LoVo (cell line): ENCODE measurements around the gene MAP3K6.

Experiments
- DNase-seq: peaks from one replicate; pipeline ENCODE4 v3.0.0-alpha.2; 2016; ENCODE audit warnings: low spot score

The MAP3K6 gene

GRCh38 chr1:27374362-27375086 lies 7.8 kb upstream of the MAP3K6 start, which contains the start of gene FCN3:
Gene FCN3 (minus strand): TSS chr1:27374824. CDS start chr1:27374818, 6 bp downstream.
- no peak for DNase-seq

- no peak for DNase-seq
Observed at GRCh38 chr1:27372808-27373690, 6.3 kb upstream of the MAP3K6 start.

GRCh38 chr1:27372022-27372807 lies 5.5 kb upstream of the MAP3K6 start:
- no peak for DNase-seq

- no peak for DNase-seq
Observed at GRCh38 chr1:27368869-27369582, 2.3 kb upstream of the MAP3K6 start.

- no peak for DNase-seq
Observed at GRCh38 chr1:27367160-27367650, 444 bp upstream of the MAP3K6 start.

GRCh38 chr1:27366113-27366410 lies 699 bp downstream of the MAP3K6 start:
- peak; percentile 60 for DNase-seq

- DNase-seq, result peak; percentile 87
Observed at GRCh38 chr1:27365372-27366112, 1.2 kb downstream of the MAP3K6 start.

- DNase-seq, result no peak
Observed at GRCh38 chr1:27364696-27365371, 1.9 kb downstream of the MAP3K6 start.

GRCh38 chr1:27363766-27364695 lies 2.7 kb downstream of the MAP3K6 start:
- DNase-seq, result no peak

GRCh38 chr1:27361553-27361952 lies 5.2 kb downstream of the MAP3K6 start:
- no peak for DNase-seq

- DNase-seq, result no peak
Observed at GRCh38 chr1:27361044-27361402, 5.7 kb downstream of the MAP3K6 start.

- no peak for DNase-seq
Observed at GRCh38 chr1:27360159-27361043, 6.4 kb downstream of the MAP3K6 start.

- no peak for DNase-seq
Observed at GRCh38 chr1:27359822-27360158, 7.0 kb downstream of the MAP3K6 start.

- DNase-seq, result no peak
Observed at GRCh38 chr1:27358928-27359313, 7.8 kb downstream of the MAP3K6 start.

- no peak for DNase-seq
Observed at GRCh38 chr1:27358038-27358927, 8.5 kb downstream of the MAP3K6 start.

- DNase-seq, result peak; percentile 43
Observed at GRCh38 chr1:27357281-27358037, 9.3 kb downstream of the MAP3K6 start.
